Activated naive CD4-positive, alpha-beta T cell treated with anti-CD3 and anti-CD28 coated beads, Interleukin-2, amount 10 ng/mL, durations not matched to agents 7 days and 5 days (primary cell): Measurements from ENCODE around the gene PRTFDC1.

Experiments
- CTCF ChIA-PET: fragments of 350-600 bp; sonication (Branson Sonifier 250); formaldehyde crosslinking; loops from one replicate; lab custom pipeline; 2021; ENCODE audit warnings: antibody characterized with exemption; lab: Charles Lee
- DNase-seq: peaks from one replicate; pipeline ENCODE4 v3.0.0-alpha.2; 2020
- H3K27ac Mint-ChIP-seq: one replicate; pipeline ENCODE4 v1.8.0; 2021; ENCODE audit warnings: mild to moderate bottlenecking, moderate library complexity, mixed read lengths
- H3K27me3 Mint-ChIP-seq: one replicate; pipeline ENCODE4 v1.8.0; 2021; ENCODE audit warnings: mild to moderate bottlenecking, mixed read lengths
- H3K36me3 Mint-ChIP-seq: one replicate; pipeline ENCODE4 v1.8.0; 2021; ENCODE audit warnings: mixed read lengths
- H3K4me1 Mint-ChIP-seq: one replicate; pipeline ENCODE4 v1.8.0; 2021; ENCODE audit warnings: mixed read lengths
- H3K4me3 Mint-ChIP-seq: one replicate; pipeline ENCODE4 v1.8.0; 2021; ENCODE audit warnings: mild to moderate bottlenecking, moderate library complexity, mixed read lengths
- H3K9me3 Mint-ChIP-seq: one replicate; pipeline ENCODE4 v1.8.0; 2021; ENCODE audit warnings: mixed read lengths

Gene PRTFDC1

GRCh38 chr10:24874133-24874532, 78.3 kb downstream of the PRTFDC1 start:
- CTCF ChIA-PET = no interaction called here
- Mint-ChIP-seq H3K36me3 (peaks cover 6% of the 10 kb centered on the region), H3K27ac (no peak overlapping the region), H3K9me3 (peaks cover 14% of the 10 kb centered on the region), H3K4me3 (no peak overlapping the region), H3K27me3 (peaks cover 10% of the 10 kb centered on the region), H3K4me1 (peaks cover 10% of the 10 kb centered on the region)
- no peak for DNase-seq

DNA sequence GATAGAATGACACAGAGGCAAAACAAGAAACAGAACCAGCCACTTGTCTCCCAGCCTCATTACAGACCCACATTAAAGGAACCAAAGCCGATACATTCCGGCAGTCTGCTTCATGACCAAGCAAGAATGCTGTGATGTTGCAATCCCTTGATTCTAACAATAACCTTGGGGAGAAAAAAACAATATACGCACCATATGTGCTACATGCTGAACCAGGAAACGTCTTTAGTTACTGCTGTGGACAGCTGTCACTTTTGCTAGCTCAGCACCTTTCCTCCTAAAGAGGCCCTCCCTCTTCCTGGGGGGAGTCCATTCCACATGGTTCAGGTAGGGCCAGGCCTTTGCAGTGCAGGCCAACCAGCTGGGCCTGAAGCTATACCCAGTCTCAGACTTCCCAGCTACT, 79.1 kb downstream of the PRTFDC1 start:
- CTCF ChIA-PET = no interaction called here
- Mint-ChIP-seq H3K4me1 (peaks cover 10% of the 10 kb centered on the region), H3K4me3 (no peak overlapping the region), H3K36me3 (peaks cover 6% of the 10 kb centered on the region), H3K27me3 (peaks cover 10% of the 10 kb centered on the region), H3K9me3 (peaks cover 14% of the 10 kb centered on the region), H3K27ac (no peak overlapping the region)
- no peak for DNase-seq

DNA sequence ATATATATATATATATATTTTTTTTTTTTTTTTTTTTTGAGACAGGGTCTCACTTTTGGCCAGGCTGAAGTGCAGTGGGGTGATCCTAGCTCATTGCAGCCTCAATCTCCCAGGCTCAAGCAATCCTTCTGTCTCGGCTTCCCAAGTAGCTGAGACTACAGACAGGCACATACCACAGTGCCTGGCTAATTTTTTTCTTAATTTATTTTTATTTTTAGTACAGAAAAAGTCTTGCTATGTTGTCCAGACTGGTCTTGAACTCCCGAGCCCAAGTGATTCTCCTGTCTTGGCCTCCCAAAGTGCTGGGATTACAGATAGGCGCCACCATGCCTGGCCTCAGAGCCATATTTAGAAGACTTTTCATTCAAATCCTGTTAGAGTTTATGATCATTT, 79.6 kb downstream of the PRTFDC1 start:
- Mint-ChIP-seq H3K36me3 (peaks cover 6% of the 10 kb centered on the region), H3K27me3 (peaks cover 10% of the 10 kb centered on the region), H3K4me3 (no peak overlapping the region), H3K4me1 (peaks cover 12% of the 10 kb centered on the region), H3K27ac (no peak overlapping the region), H3K9me3 (peaks cover 14% of the 10 kb centered on the region)
- no peak for DNase-seq
- CTCF ChIA-PET = no interaction called here

GRCh38 chr10:24872049-24872789, 80.2 kb downstream of the PRTFDC1 start:
- H3K36me3 Mint-ChIP-seq = peaks cover 6% of the 10 kb centered on the region
- H3K27ac Mint-ChIP-seq = no peak overlapping the region
- H3K9me3 Mint-ChIP-seq = peaks cover 14% of the 10 kb centered on the region

DNA sequence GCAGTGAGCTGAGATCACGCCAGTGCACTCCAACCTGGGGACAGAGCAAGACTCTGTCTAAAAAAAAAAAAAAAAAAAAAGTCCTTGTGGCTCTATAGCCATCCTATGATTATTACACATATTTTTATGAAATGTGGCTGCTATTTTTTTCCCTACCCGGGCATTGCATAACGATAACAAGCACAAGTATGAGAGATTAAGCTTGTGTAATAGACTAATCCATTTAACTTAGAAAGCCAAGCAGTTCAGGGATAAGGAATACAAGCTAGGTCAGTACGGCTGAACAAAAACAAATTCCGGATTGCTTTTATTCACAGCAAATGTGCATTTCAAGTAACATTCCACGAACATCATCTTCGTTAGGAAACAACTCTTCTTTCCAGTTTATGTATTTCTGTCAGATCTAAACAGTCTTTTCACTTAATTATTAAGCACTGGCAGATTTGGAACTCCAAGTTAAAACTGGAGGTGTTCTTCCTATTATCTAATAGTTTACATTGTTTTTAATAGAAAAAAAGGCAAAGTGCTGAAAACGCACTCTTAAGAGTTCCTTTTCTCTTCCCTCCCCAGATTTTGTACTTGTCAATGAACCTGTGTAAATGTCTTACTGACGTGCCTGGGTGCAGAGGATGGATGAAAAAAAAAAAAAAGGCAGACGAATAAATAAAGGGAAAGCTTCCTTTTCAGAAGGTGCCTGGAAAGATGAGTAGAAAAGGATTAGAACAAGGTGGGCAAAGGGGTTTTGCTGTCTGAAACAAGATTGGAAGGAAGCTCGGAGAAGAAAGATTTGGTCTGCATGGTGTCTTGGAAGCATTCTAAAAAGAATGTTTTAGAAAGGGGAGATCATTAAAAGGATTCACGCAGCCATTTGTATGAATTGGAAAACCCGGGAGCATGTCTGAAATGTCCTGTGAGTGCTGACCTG, 81.1 kb downstream of the PRTFDC1 start:
- peaks cover 21% of the 10 kb centered on the region for H3K4me1 Mint-ChIP-seq
- peaks cover 6% of the 10 kb centered on the region for H3K36me3 Mint-ChIP-seq
- CTCF ChIA-PET = interaction anchor here (0.6 kb wide), 1 partner anchor 46 kb away, joined by 4 read pairs; no protein-coding TSS in a partner anchor
- no peak for DNase-seq
- peaks cover 14% of the 10 kb centered on the region for H3K9me3 Mint-ChIP-seq
- no peak overlapping the region for H3K4me3 Mint-ChIP-seq
- H3K27ac Mint-ChIP-seq = no peak overlapping the region
- peaks cover 10% of the 10 kb centered on the region for H3K27me3 Mint-ChIP-seq

More at GRCh38 chr10:24872049-24872789, 80.2 kb downstream of the PRTFDC1 start:
- H3K27me3 Mint-ChIP-seq = peaks cover 10% of the 10 kb centered on the region
- no peak overlapping the region for H3K4me3 Mint-ChIP-seq
- DNase-seq = no peak
- CTCF ChIA-PET = no interaction called here
- peaks cover 15% of the 10 kb centered on the region for H3K4me1 Mint-ChIP-seq

GRCh38 chr10:24869354-24870015, 82.9 kb downstream of the PRTFDC1 start:
- Mint-ChIP-seq H3K27me3 (peaks cover 10% of the 10 kb centered on the region), H3K36me3 (peaks cover 2% of the 10 kb centered on the region), H3K27ac (no peak overlapping the region), H3K4me3 (no peak overlapping the region), H3K9me3 (peaks cover 6% of the 10 kb centered on the region), H3K4me1 (peaks cover 33% of the 10 kb centered on the region)
- CTCF ChIA-PET = interaction anchor here (0.6 kb wide), 1 partner anchor 212 kb away, joined by 3 read pairs; no protein-coding TSS in a partner anchor
- no peak for DNase-seq

DNA sequence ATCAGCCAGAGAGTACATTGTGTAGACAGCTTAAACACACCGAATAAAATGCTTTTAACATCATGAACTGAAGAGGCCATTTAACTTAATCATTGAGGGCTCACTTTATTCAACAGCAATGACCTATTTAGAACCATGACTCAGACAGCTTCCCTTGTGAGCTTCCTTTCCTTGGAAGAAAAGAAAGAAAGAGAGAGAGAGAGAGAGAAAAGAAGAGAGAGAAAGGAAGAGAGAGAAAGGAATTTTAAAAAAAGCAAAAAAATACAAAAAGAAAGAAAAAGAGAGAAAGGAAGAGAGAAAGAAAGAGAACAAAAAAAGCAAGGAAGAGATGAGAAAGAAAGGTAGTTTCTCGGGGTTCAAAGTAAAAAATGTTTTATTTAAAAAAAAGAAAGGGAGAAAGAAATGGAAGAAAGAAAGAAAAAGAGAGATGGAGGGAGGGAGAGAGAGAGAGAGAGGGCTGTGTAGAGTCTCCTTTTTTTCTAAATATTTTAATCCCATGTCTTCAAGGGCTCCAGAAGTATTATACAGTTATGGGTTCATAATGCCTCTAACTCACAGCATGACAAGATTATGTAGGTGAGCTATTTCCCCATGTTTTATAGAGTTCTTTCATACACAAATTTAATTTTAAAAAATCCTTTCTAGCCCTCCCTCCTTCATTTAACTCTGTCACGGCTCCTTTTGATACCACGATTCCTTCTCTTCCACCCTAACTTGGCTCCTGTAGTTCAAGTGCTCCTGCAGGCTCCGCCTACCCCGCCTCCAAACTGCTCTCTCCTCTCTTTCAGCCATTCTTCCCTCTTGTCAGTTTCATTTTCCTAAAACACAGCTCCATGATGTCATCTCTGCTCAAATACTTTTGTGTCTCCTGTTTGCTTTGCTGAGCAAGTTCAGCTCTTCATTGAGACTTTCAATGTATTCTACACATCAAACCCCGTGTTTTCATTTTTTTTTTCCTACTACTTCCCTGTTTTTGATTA, 85.5 kb downstream of the PRTFDC1 start:
- Mint-ChIP-seq H3K27me3 (peaks cover 6% of the 10 kb centered on the region), H3K36me3 (no peaks in the 10 kb centered on the region), H3K4me1 (peaks cover 40% of the 10 kb centered on the region), H3K27ac (no peak overlapping the region), H3K9me3 (no peaks in the 10 kb centered on the region), H3K4me3 (no peak overlapping the region)
- CTCF ChIA-PET = no interaction called here
- no peak for DNase-seq

DNA sequence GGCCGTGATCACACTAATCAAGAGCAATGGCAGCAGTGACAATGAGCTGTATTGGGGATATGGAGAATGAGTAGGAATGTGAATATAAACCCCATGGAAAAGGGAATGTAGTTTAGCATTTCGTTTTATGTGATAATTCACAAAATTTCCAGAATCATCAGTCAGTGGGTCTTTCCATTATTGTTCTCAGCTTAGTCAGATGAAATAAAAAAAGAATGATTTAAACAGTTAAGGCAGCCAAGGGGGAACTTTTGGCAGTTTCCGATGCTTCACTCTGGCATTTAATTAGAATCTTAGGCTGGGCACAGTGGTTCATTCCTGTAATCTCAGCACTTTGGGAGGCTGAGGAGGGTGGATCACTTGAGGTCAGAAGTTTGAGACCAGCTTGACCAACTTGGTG, 86.6 kb downstream of the PRTFDC1 start:
- no peak for DNase-seq
- CTCF ChIA-PET = interaction anchor here (0.7 kb wide), 1 partner anchor 86 kb away, joined by 3 read pairs; no protein-coding TSS in a partner anchor
- Mint-ChIP-seq H3K27me3 (no peaks in the 10 kb centered on the region), H3K27ac (no peak overlapping the region), H3K4me3 (no peak overlapping the region), H3K36me3 (no peaks in the 10 kb centered on the region), H3K4me1 (peaks cover 40% of the 10 kb centered on the region), H3K9me3 (no peaks in the 10 kb centered on the region)

DNA sequence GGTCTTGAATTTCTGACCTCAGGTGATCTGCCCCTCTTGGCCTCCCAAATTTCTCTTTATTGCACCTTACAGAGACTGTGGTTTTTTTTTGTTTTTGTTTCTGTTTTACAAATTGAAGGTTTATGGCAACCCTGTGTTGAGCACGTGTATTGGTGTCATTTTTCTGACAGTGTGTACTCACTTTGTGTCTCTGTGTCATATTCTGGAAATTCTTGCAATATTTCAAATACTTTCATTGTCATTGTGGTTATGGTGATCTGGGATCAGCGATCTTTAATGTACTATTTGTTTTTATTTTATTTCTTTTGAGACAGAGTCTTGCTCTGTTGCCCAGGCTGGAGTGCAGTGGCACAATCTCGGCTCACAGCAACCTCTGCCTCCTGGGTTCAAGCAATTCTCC, 89.8 kb downstream of the PRTFDC1 start:
- Mint-ChIP-seq H3K27me3 (peaks cover 8% of the 10 kb centered on the region), H3K4me1 (peaks cover 30% of the 10 kb centered on the region), H3K36me3 (no peaks in the 10 kb centered on the region), H3K9me3 (no peaks in the 10 kb centered on the region), H3K27ac (no peak overlapping the region), H3K4me3 (no peak overlapping the region)
- DNase-seq = no peak
- CTCF ChIA-PET = no interaction called here

DNA sequence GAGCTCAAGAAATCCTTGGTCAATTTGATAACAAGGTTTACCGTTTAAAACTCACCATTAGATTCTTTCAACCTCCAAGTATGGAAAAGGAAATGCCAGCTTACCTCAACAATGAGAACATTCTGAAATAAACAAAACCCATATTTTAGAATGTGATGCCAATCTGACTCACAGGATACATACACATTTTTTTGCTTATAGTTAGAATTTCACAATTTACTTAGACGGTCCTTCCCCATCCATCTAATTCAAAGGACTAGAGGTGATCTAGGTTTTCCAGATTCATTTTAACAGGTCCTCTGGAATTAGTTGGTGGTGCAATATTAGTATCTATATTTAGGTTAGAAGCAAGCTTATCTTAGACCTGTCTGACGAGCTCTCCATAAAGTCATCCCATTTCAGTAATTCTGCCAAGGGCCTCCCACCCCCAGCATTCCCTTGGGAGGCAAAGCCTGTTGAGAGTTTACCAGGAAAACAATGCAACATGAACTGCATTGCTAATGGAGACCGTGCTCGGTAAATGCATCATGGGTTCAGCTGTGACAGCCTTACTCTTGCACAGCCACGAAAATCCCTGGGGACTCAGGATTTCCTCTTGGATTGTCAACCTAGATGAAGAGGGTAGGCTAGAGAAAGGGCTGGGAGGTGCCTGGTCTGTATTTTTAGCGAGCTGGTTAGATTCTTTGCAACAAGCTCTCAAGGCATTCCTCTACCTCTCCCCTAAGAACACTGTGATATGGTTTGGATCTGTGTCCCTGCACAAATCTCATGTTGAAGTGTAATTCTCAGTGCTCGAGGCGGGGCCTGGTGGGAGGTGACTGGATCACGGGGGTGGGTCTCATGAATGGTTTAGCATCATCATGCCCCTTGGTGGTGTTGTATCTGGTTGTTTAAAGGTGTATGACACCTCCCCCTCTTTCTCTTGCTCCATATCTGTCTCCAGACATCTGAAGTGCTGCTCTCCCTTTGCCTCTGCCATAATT, 93.8 kb downstream of the PRTFDC1 start:
- Mint-ChIP-seq H3K9me3 (no peaks in the 10 kb centered on the region), H3K27ac (no peak overlapping the region), H3K4me1 (peaks cover 2% of the 10 kb centered on the region), H3K36me3 (no peaks in the 10 kb centered on the region), H3K4me3 (no peak overlapping the region), H3K27me3 (peaks cover 8% of the 10 kb centered on the region)
- CTCF ChIA-PET = interaction anchor here (1.1 kb wide), 1 partner anchor 241 kb away, joined by 4 read pairs; no protein-coding TSS in a partner anchor
- DNase-seq = no peak

DNA sequence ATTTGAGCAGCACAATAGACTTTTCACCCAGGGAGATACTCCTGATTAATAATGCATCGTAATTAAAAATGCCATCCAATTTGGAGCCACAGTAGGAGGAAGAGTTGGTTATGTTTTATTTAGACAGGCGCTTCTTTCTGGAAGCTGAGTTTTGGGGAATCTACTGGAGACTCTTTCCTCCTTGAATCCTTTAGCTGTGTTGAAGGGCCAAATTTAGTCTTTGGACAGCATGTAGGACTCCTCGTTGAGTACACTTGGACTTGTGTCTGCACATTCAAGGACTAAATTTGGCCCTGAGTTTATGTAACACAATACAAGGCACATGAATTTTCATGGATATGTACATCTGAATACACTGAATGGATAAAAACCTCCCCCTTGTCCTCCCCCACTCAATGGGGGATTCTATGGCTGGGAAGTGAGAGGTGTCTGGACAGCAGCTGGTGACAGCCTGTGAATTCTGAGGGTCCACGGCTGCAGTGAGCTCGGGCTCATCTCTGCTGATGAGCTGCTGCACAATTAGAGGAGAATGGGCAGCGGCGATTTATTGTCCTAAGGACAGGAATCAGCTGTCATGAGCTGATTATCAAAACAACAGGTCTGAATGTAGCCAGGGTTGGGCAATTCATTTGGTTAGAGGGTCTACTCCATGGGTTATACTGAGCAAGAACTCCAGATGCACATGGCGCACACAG, 95.2 kb downstream of the PRTFDC1 start:
- Mint-ChIP-seq H3K4me3 (no peak overlapping the region), H3K27me3 (peaks cover 8% of the 10 kb centered on the region), H3K4me1 (no peaks in the 10 kb centered on the region), H3K9me3 (no peaks in the 10 kb centered on the region), H3K36me3 (no peaks in the 10 kb centered on the region), H3K27ac (no peak overlapping the region)
- no peak for DNase-seq
- CTCF ChIA-PET = interaction anchor here (1.1 kb wide), 1 partner anchor 240 kb away, joined by 4 read pairs; no protein-coding TSS in a partner anchor

DNA sequence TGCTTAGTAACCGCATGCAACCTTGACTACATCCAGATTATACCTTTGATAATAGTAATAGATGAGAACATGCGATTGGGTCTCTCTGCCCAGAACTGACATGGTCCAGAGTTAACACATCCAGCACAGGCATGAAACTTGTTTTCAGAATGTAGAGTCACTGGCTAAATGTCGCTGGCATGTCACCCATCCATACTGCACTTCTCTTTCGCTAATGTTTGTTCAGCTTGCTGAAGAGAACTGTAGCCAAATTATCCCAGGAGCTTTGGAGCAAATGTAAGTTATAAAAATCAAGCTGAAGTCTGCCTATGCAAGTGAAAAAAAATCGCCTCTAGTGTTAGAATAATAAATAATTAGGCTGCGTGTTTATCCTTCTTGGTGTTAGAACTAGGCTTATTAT, 98.2 kb downstream of the PRTFDC1 start:
- no peaks in the 10 kb centered on the region for H3K9me3 Mint-ChIP-seq
- CTCF ChIA-PET = no interaction called here
- H3K27me3 Mint-ChIP-seq = peaks cover 8% of the 10 kb centered on the region
- no peak for DNase-seq
- no peak overlapping the region for H3K27ac Mint-ChIP-seq
- H3K4me3 Mint-ChIP-seq = no peak overlapping the region
- H3K4me1 Mint-ChIP-seq = peaks cover 7% of the 10 kb centered on the region
- no peaks in the 10 kb centered on the region for H3K36me3 Mint-ChIP-seq
